Mesendoderm (in vitro differentiated cells): ENCODE results near the gene RGPD3.
A peak's percentile ranks its signal among the peaks of the same experiment; 100 is the strongest.
"Not testable (repeated sequence)": the region's sequence is repeated elsewhere in the genome, so short reads cannot be mapped to it uniquely, and the experiment has no call there.

ENCODE experiments used
- DNase-seq: peaks from one replicate; pipeline ENCODE4 v3.0.0; 2013
- H2AK5ac ChIP-seq: 2 replicates; pipeline ENCODE4 v1.6.1; 2013; ENCODE audit warnings: low read length, inconsistent platforms
- H2BK120ac ChIP-seq: 2 replicates; pipeline ENCODE4 v1.6.1; 2013; ENCODE audit warnings: low read depth, mild to moderate bottlenecking, low read length, moderate library complexity, mixed read lengths
- H2BK15ac ChIP-seq: replicated peaks from 2 replicates; pipeline ENCODE4 v1.6.1; 2013; ENCODE audit warnings: low read depth, mild to moderate bottlenecking, moderate library complexity
- H2BK5ac ChIP-seq: 2 replicates; pipeline ENCODE4 v1.6.1; 2013; ENCODE audit warnings: low read length, inconsistent platforms
- H3K18ac ChIP-seq: 2 replicates; pipeline ENCODE4 v1.6.1; 2013; ENCODE audit warnings: mild to moderate bottlenecking, low read length, mixed read lengths
- H3K23ac ChIP-seq: one replicate; pipeline ENCODE4 v1.6.1; 2013; ENCODE audit warnings: low read length
- H3K27ac ChIP-seq: 2 replicates; pipeline ENCODE4 v1.5.1; 2013; ENCODE audit warnings: low read depth, mild to moderate bottlenecking, inconsistent platforms, low read length, moderate library complexity
- H3K27me3 ChIP-seq: 2 replicates; pipeline ENCODE4 v1.6.1; 2013; ENCODE audit warnings: low read length, control low read depth, mild to moderate bottlenecking, inconsistent platforms; ENCODE audit not compliant: insufficient read depth, poor library complexity
- H3K36me3 ChIP-seq: 2 replicates; pipeline ENCODE4 v1.6.1; 2013; ENCODE audit warnings: low read length, inconsistent platforms; ENCODE audit not compliant: control insufficient read depth, insufficient read depth
- H3K4ac ChIP-seq: one replicate; pipeline ENCODE4 v1.6.1; 2013; ENCODE audit warnings: low read depth, mild to moderate bottlenecking, low read length, moderate library complexity
- H3K4me1 ChIP-seq: 2 replicates; pipeline ENCODE4 v1.6.1; 2013; ENCODE audit warnings: low read depth, low read length, inconsistent platforms; ENCODE audit not compliant: control insufficient read depth
- H3K4me2 ChIP-seq: 2 replicates; pipeline ENCODE4 v1.6.1; 2013; ENCODE audit warnings: low read length
- H3K4me3 ChIP-seq: 2 replicates; pipeline ENCODE4 v1.5.1; 2013; ENCODE audit warnings: mild to moderate bottlenecking, low read length
- H3K56ac ChIP-seq: one replicate; pipeline ENCODE4 v1.6.1; 2013; ENCODE audit warnings: low read length
- H3K79me1 ChIP-seq: 2 replicates; pipeline ENCODE4 v1.6.1; 2013; ENCODE audit warnings: low read length, inconsistent platforms
- H3K79me2 ChIP-seq: 2 replicates; pipeline ENCODE4 v1.6.1; 2013; ENCODE audit warnings: mild to moderate bottlenecking, low read length; ENCODE audit not compliant: control insufficient read depth, insufficient read depth
- H3K9ac ChIP-seq: 2 replicates; pipeline ENCODE4 v1.6.1; 2013; ENCODE audit warnings: low read length, inconsistent platforms
- H4K5ac ChIP-seq: one replicate; pipeline ENCODE4 v1.6.1; 2013; ENCODE audit warnings: low read length
- H4K8ac ChIP-seq: one replicate; pipeline ENCODE4 v1.6.1; 2013; ENCODE audit warnings: low read depth, mild to moderate bottlenecking, control low read depth, low read length, moderate library complexity
- WGBS: extraction: QIAGEN DNeasy Blood & Tissue Kit; methylation state at CpG from one replicate; pipeline ENCODE4 v1.1.7; 2013; ENCODE audit warnings: low lambda C conversion rate, missing lambda C conversion rate; ENCODE audit not compliant: insufficient coverage; ENCODE audit errors: extremely low coverage; 5-methylcytosine and 5-hydroxymethylcytosine counted together

The RGPD3 gene

DNA sequence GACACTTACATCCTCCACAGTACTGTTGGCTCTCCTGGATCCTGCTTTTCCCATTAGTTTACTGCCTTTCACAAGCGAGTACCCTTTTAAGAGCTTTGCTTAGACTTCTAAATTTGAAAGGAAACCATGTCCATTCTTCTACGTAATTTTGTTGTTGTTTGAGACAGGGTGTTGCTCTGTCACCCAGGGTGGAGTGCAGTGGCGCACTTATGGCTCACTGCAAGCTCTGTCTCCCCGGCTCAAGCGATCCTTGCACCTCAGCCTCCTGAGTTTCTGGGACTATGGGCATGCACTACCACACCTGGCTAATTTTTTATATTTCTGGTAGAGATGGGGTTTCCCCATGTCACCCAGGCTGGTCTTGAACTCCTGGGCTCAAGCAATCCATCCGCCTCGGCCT is 43.7 kb upstream of the RGPD3 start:
- H2BK15ac ChIP-seq, H3K27me3 ChIP-seq, H3K27ac ChIP-seq, H3K9ac ChIP-seq, H4K5ac ChIP-seq, H3K79me2 ChIP-seq, H2BK5ac ChIP-seq, H3K4me1 ChIP-seq, H3K4me2 ChIP-seq, H4K8ac ChIP-seq, H3K23ac ChIP-seq, H3K36me3 ChIP-seq, DNase-seq, H3K4ac ChIP-seq, H3K4me3 ChIP-seq, H2BK120ac ChIP-seq, H3K79me1 ChIP-seq, H3K56ac ChIP-seq, H3K18ac ChIP-seq, H2AK5ac ChIP-seq: not testable (repeated sequence)
- WGBS, result no CpG with 5 or more reads among the region's 7 CpGs

DNA sequence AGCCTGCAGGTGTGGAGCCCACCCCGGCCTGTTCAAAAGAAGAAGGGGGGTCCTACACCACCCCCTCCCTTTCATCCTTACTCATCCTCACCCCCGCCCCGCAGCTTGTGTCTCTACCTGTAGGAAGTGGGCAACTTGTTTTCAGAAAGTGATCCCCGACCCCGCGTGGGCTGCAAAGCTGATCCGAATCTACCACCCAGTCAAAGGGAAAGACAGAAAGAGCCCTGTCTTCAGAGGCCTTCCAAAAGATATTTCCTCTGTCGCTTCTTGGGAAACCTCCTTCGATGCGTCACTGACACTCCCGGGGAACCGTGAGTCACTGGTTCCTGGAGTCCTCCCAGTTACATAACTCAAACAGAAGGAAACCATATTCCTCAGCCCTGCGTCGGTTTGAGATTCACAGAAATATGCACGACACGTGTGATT is 43.3 kb upstream of the RGPD3 start:
- H4K8ac ChIP-seq, H3K18ac ChIP-seq, H2BK5ac ChIP-seq, H3K4ac ChIP-seq, H3K9ac ChIP-seq, H3K27me3 ChIP-seq, H2BK120ac ChIP-seq, H3K79me1 ChIP-seq, H3K4me1 ChIP-seq, H4K5ac ChIP-seq, H3K36me3 ChIP-seq, H3K79me2 ChIP-seq, H3K4me2 ChIP-seq, H2AK5ac ChIP-seq, H3K4me3 ChIP-seq, H3K27ac ChIP-seq, H2BK15ac ChIP-seq, H3K56ac ChIP-seq, H3K23ac ChIP-seq: not testable (repeated sequence)
- peak; percentile 9 for DNase-seq
- no CpG with 5 or more reads among the region's 16 CpGs for WGBS

DNA sequence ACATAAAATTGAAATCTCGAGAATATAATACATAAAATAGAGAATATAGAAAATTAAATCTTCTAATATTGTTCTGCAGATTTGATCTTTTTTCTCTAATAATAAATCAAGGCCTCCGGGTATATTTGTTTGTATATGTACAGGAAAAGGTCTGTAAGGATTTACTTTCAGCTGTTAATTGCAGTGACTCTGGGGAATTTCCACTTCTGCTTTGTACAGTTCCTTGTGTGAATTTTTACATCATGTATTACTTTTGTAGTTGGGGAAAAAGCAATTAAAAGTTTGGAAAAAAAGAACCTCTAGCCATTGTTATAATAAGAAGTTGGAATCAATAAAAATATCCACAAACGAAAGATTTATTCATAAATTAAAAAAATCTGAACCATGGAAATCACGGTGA is 42.6 kb upstream of the RGPD3 start:
- H3K23ac ChIP-seq, H2AK5ac ChIP-seq, H4K5ac ChIP-seq, H3K79me2 ChIP-seq, H3K56ac ChIP-seq, H3K36me3 ChIP-seq, H3K18ac ChIP-seq, H3K79me1 ChIP-seq, H3K4ac ChIP-seq, H2BK120ac ChIP-seq, H3K4me2 ChIP-seq, H3K27me3 ChIP-seq, DNase-seq, H4K8ac ChIP-seq, H3K27ac ChIP-seq, H3K4me1 ChIP-seq, H2BK5ac ChIP-seq, H3K4me3 ChIP-seq, H2BK15ac ChIP-seq, H3K9ac ChIP-seq: not testable (repeated sequence)
- no CpG with 5 or more reads among the region's 4 CpGs for WGBS

DNA sequence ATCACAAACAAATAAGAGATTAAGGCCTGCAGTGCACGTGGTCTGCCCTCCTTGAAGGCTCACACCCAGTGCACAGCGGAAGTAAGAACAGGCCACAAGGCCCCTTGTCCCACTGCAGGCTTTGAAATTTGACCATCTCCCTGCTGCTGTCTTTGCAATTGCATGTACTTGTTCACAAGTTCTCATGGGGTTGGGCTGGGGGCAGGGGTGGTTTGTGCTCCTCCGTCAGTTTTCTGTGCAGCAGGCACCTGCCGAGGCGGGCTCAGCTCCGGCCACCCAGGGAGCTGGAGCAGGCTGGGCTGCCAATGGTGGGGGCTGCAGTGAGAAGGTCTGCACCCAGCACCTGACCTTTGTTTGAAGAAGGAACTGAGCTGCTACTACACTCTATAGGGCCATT is 41.2 kb upstream of the RGPD3 start:
- H3K27ac ChIP-seq, H3K27me3 ChIP-seq, H3K56ac ChIP-seq, H2BK5ac ChIP-seq, DNase-seq, H2BK15ac ChIP-seq, H3K4me2 ChIP-seq, H3K4me3 ChIP-seq, H3K4ac ChIP-seq, H3K23ac ChIP-seq, H4K5ac ChIP-seq, H3K9ac ChIP-seq, H3K18ac ChIP-seq, H3K79me1 ChIP-seq, H2BK120ac ChIP-seq, H4K8ac ChIP-seq, H3K79me2 ChIP-seq, H2AK5ac ChIP-seq, H3K4me1 ChIP-seq, H3K36me3 ChIP-seq: not testable (repeated sequence)
- WGBS, result no CpG with 5 or more reads among the region's 6 CpGs

DNA sequence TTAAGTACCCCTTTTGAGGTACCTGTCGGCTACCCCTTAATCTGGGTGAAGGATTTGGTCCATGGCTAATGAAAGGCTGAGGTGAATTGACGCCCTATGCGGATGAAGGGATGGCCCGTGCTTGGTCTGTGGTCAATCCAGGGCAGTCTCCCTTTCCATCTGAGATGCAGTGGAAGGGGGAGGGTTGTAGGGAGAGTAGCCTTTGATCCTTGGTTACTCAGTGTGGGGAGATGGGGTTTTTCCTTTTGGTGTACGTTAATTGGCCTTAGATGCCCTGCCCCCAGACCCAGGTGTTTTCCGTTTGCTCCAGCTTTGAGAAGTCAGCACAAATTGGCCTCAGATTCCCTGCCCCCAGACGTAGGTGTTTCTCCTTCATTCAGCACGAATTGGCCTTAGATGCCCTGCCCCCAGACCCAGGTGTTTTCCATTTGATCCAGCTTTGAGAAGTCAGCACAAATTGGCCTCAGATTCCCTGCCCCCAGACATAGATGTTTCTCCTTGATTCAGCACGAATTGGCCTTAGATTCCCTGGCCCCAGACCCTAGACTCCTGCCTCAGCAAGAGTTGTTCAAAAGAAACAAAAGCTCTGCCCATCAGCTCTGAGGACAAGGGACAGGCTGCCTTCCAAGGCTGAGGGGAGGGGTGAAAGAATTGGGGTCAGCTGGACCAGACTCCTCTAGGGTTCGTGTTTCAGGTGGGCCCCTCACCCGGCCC is 40.6 kb upstream of the RGPD3 start:
- H2BK15ac ChIP-seq, H2BK120ac ChIP-seq, DNase-seq, H3K36me3 ChIP-seq, H4K5ac ChIP-seq, H2AK5ac ChIP-seq, H3K18ac ChIP-seq, H3K27ac ChIP-seq, H3K4ac ChIP-seq, H3K23ac ChIP-seq, H3K9ac ChIP-seq, H2BK5ac ChIP-seq, H4K8ac ChIP-seq, H3K4me1 ChIP-seq, H3K4me2 ChIP-seq, H3K27me3 ChIP-seq, H3K79me1 ChIP-seq, H3K56ac ChIP-seq, H3K79me2 ChIP-seq, H3K4me3 ChIP-seq: not testable (repeated sequence)
- no CpG with 5 or more reads among the region's 11 CpGs for WGBS
